Vagina (tissue), 2 donors: ENCODE data around the gene ASB10. TPM values are rescaled to one million over a fixed set of nuclear protein-coding genes. Genes with fewer than 3 reads are reported as not detected.

Source experiments
- DNase-seq, 2 donors: peaks; one replicate each; pipeline ENCODE4 v3.0.0-alpha.2; 2017; ENCODE audit errors: extremely low spot score in 2 of 2
- H3K27ac ChIP-seq: fragments of 200-600 bp; sonication (generic); one replicate; pipeline ENCODE4 v1.5.1; 2019
- H3K27me3 ChIP-seq: fragments of 200-600 bp; sonication (generic); one replicate; pipeline ENCODE4 v1.5.1; 2019
- H3K36me3 ChIP-seq, 2 donors: fragments of 200-600 bp; sonication (generic); one replicate each; pipeline ENCODE4 v1.5.1; 2017 to 2019
- H3K4me1 ChIP-seq: fragments of 200-600 bp; sonication (generic); one replicate; pipeline ENCODE4 v1.5.1; 2019
- H3K4me3 ChIP-seq, 2 donors: fragments of 200-600 bp; sonication (generic); 1 replicate in 1 of 2; 2 replicates in 1 of 2; pipeline ENCODE4 v1.5.1; 2016 to 2019
- H3K9me3 ChIP-seq: fragments of 200-600 bp; sonication (generic); one replicate; pipeline ENCODE4 v1.5.1; 2019
- CTCF ChIP-seq, 3 experiments: fragments of 450-650 bp in 2 of 3; fragments of 200-600 bp in 1 of 3; sonication (generic) in 1 of 3; IDR thresholded peaks; one replicate each; pipeline ENCODE4 v1.5.1; 2017 to 2019; ENCODE audit warnings: antibody characterized with exemption in 3 of 3, mild to moderate bottlenecking in 2 of 3, moderate library complexity in 2 of 3
- POLR2A ChIP-seq, 2 donors: fragments of 450-650 bp; IDR thresholded peaks; one replicate each; pipeline ENCODE4 v1.6.1; 2017; ENCODE audit warnings: antibody characterized with exemption in 2 of 2, mild to moderate bottlenecking in 2 of 2, moderate library complexity in 2 of 2
- POLR2AphosphoS5 ChIP-seq, 2 donors: sonication (generic); formaldehyde crosslinking; IDR thresholded peaks; one replicate each; pipeline ENCODE4 v1.9.0; 2017; ENCODE audit warnings: antibody characterized with exemption in 2 of 2, mild to moderate bottlenecking in 2 of 2, low read depth in 1 of 2; ENCODE audit not compliant: insufficient read depth in 1 of 2
- intact Hi-C: fragments of 100-400 bp; cut with DNase I; formaldehyde crosslinking; loops from one replicate; pipeline ENCODE4 v1.15.1; 2023
- total RNA-seq: library from RNA; depleted of rRNA; stranded (reverse); fragments of >200 nt; gene quantifications from one replicate; pipeline ENCODE4 v1.2.3, GENCODE V29; 2016

Gene ASB10
- total RNA-seq = not detected

GRCh38 chr7:151186640-151187408 lies at the start of gene ASB10:
ASB10 (minus strand) TSS chr7:151187250; CDS start chr7:151187130, 120 bp downstream.
- TF ChIP-seq CTCF (IDR thresholded peaks at IDR 0.05) = no peak
- no peak for TF ChIP-seq POLR2A (IDR thresholded peaks at IDR 0.05)
- no peak for TF ChIP-seq POLR2AphosphoS5 (IDR thresholded peaks at IDR 0.05; ENCODE audit: insufficient read depth in 1 of 2, low read depth in 1 of 2)

GRCh38 chr7:151236406-151236805 lies 49.4 kb upstream of the ASB10 start:
- Histone ChIP-seq H3K4me1 (peaks cover 29% of the 10 kb centered on the region), H3K9me3 (no peaks in the 10 kb centered on the region), H3K4me3 (no peak overlapping the region), H3K27ac (no peak overlapping the region), H3K27me3 (no peaks in the 10 kb centered on the region), H3K36me3 (peaks cover 0 to 24% of the 10 kb centered on the region in 2 donors)
- TF ChIP-seq POLR2A (IDR thresholded peaks at IDR 0.05) (no peak), POLR2AphosphoS5 (IDR thresholded peaks at IDR 0.05; ENCODE audit: insufficient read depth in 1 of 2, low read depth in 1 of 2) (no peak), CTCF (IDR thresholded peaks at IDR 0.05) (no peak)
- DNase-seq = no peak
- intact Hi-C loops = loop anchor here (10.0 kb wide), 1 partner anchor 182 kb away; the partner anchor contains the start of genes CDK5 and SLC4A2

More at GRCh38 chr7:151186640-151187408, at the start of gene ASB10:
- Histone ChIP-seq H3K27me3 (no peaks in the 10 kb centered on the region), H3K4me1 (no peaks in the 10 kb centered on the region), H3K9me3 (no peaks in the 10 kb centered on the region), H3K27ac (no peak within 1 kb of the TSS), H3K4me3 (no peak within 1 kb of the TSS), H3K36me3 (no peaks in the 10 kb centered on the region)
- intact Hi-C loops = no loop called here
- no peak for DNase-seq

- no peaks in the 10 kb centered on the region for H3K27me3 ChIP-seq
- intact Hi-C loops = loop anchor here (10.0 kb wide), 1 partner anchor 180 kb away; the partner anchor contains the start of genes CDK5 and SLC4A2
- no peak overlapping the region for H3K27ac ChIP-seq
- no peak overlapping the region for H3K4me3 ChIP-seq
- no peak for TF ChIP-seq POLR2AphosphoS5 (IDR thresholded peaks at IDR 0.05; ENCODE audit: insufficient read depth in 1 of 2, low read depth in 1 of 2)
- TF ChIP-seq CTCF (IDR thresholded peaks at IDR 0.05) = no peak
- TF ChIP-seq POLR2A (IDR thresholded peaks at IDR 0.05) = no peak
- peaks cover 0 to 24% of the 10 kb centered on the region in 2 donors for H3K36me3 ChIP-seq
- H3K4me1 ChIP-seq = peaks cover 29% of the 10 kb centered on the region
- no peak for DNase-seq
- no peaks in the 10 kb centered on the region for H3K9me3 ChIP-seq
Measured at GRCh38 chr7:151235091-151235787, 48.2 kb upstream of the ASB10 start.

- Histone ChIP-seq H3K36me3 (peaks cover 0 to 21% of the 10 kb centered on the region in 2 donors), H3K9me3 (no peaks in the 10 kb centered on the region), H3K4me3 (peak overlapping the region; percentile 87 to 89), H3K27me3 (no peaks in the 10 kb centered on the region), H3K27ac (no peak overlapping the region), H3K4me1 (peaks cover 29% of the 10 kb centered on the region)
- TF ChIP-seq POLR2AphosphoS5 (IDR thresholded peaks at IDR 0.05; ENCODE audit: insufficient read depth in 1 of 2, low read depth in 1 of 2) (no peak), POLR2A (IDR thresholded peaks at IDR 0.05) (no peak), CTCF (IDR thresholded peaks at IDR 0.05) (no peak)
- intact Hi-C loops = loop anchor here (10.0 kb wide), 1 partner anchor 179 kb away; the partner anchor contains the start of genes CDK5 and SLC4A2
- DNase-seq = no peak
Measured at GRCh38 chr7:151233804-151234203, 46.8 kb upstream of the ASB10 start.
